H9 (cell line): ENCODE data around the gene CTNNB1. TPM values are rescaled to one million over a fixed set of nuclear protein-coding genes. Genes with fewer than 3 reads are reported as not detected.

Experiments used
- DNase-seq: peaks from one replicate; pipeline ENCODE4 v3.0.0-alpha.2; 2017
- H2AFZ ChIP-seq: one replicate; pipeline ENCODE4 v1.6.1; 2013; ENCODE audit warnings: mild to moderate bottlenecking, low read length, control low read depth, moderate library complexity
- H2AK5ac ChIP-seq: 2 replicates; pipeline ENCODE4 v1.6.1; 2013; ENCODE audit warnings: low read length, control low read depth, mixed read lengths; ENCODE audit not compliant: insufficient read length
- H2BK120ac ChIP-seq: one replicate; pipeline ENCODE4 v1.6.1; 2013; ENCODE audit warnings: low read depth, mild to moderate bottlenecking, low read length, control low read depth, inconsistent platforms; ENCODE audit not compliant: poor library complexity, severe bottlenecking
- H2BK12ac ChIP-seq: 2 replicates; pipeline ENCODE4 v1.6.1; 2013; ENCODE audit warnings: low read length, control low read depth, mixed read lengths, low read depth; ENCODE audit not compliant: insufficient read length
- H2BK15ac ChIP-seq: 2 replicates; pipeline ENCODE4 v1.6.1; 2013; ENCODE audit warnings: low read depth, low read length, control low read depth
- H2BK20ac ChIP-seq: one replicate; pipeline ENCODE4 v1.6.1; 2013; ENCODE audit warnings: low read depth, mild to moderate bottlenecking, low read length, control low read depth, inconsistent platforms; ENCODE audit not compliant: poor library complexity, severe bottlenecking
- H2BK5ac ChIP-seq: 2 replicates; pipeline ENCODE4 v1.6.1; 2013; ENCODE audit warnings: low read length, control low read depth, mixed read lengths; ENCODE audit not compliant: insufficient read length
- H3K14ac ChIP-seq: 2 replicates; pipeline ENCODE4 v1.6.1; 2013; ENCODE audit warnings: low read length, control low read depth; ENCODE audit not compliant: insufficient read depth
- H3K18ac ChIP-seq: 2 replicates; pipeline ENCODE4 v1.6.1; 2013; ENCODE audit warnings: low read depth, mild to moderate bottlenecking, mixed read lengths, low read length, control low read depth; ENCODE audit not compliant: insufficient read length
- H3K23ac ChIP-seq: 2 replicates; pipeline ENCODE4 v1.6.1; 2013; ENCODE audit warnings: low read length, control low read depth, mixed read lengths, low read depth; ENCODE audit not compliant: insufficient read length
- H3K23me2 ChIP-seq: 2 replicates; pipeline ENCODE4 v1.6.1; 2013; ENCODE audit warnings: low read depth, mild to moderate bottlenecking, mixed read lengths, low read length, control low read depth; ENCODE audit not compliant: insufficient read length, poor library complexity, severe bottlenecking
- H3K27ac ChIP-seq: 2 replicates; pipeline ENCODE4 v1.5.1; 2013; ENCODE audit warnings: low read length, control low read depth, mixed read lengths, low read depth; ENCODE audit not compliant: insufficient read length
- H3K27me3 ChIP-seq: 2 replicates; pipeline ENCODE4 v1.6.1; 2013; ENCODE audit warnings: low read length, control low read depth, inconsistent platforms; ENCODE audit not compliant: insufficient read depth
- H3K4ac ChIP-seq: 2 replicates; pipeline ENCODE4 v1.6.1; 2013; ENCODE audit warnings: low read depth, mild to moderate bottlenecking, control low read depth, inconsistent platforms, low read length, moderate library complexity
- H3K4me1 ChIP-seq: 2 replicates; pipeline ENCODE4 v1.6.1; 2013; ENCODE audit warnings: low read length, control low read depth, inconsistent platforms; ENCODE audit not compliant: insufficient read depth
- H3K4me2 ChIP-seq: 2 replicates; pipeline ENCODE4 v1.6.1; 2013; ENCODE audit warnings: low read length, control low read depth, mixed read lengths; ENCODE audit not compliant: insufficient read length, insufficient read depth
- H3K56ac ChIP-seq: 2 replicates; pipeline ENCODE4 v1.6.1; 2013; ENCODE audit warnings: low read depth, mild to moderate bottlenecking, mixed read lengths, low read length, control low read depth; ENCODE audit not compliant: insufficient read length
- H3K79me1 ChIP-seq: 2 replicates; pipeline ENCODE4 v1.6.1; 2013; ENCODE audit warnings: low read depth, mild to moderate bottlenecking, moderate library complexity, low read length, control low read depth, inconsistent platforms; ENCODE audit not compliant: insufficient read depth, poor library complexity, severe bottlenecking
- H3K79me2 ChIP-seq: 2 replicates; pipeline ENCODE4 v1.6.1; 2013; ENCODE audit warnings: low read length, control low read depth, inconsistent platforms; ENCODE audit not compliant: insufficient read depth
- H3K9ac ChIP-seq: 2 replicates; pipeline ENCODE4 v1.6.1; 2013; ENCODE audit warnings: low read length, control low read depth, mixed read lengths; ENCODE audit not compliant: insufficient read length; ENCODE audit errors: extremely low read depth
- H3K9me3 ChIP-seq: one replicate; pipeline ENCODE4 v1.6.1; 2013; ENCODE audit warnings: low read depth, low read length, inconsistent platforms; ENCODE audit not compliant: control insufficient read depth
- H3T11ph ChIP-seq: one replicate; pipeline ENCODE4 v1.6.1; 2013; ENCODE audit warnings: mild to moderate bottlenecking, low read length, control low read depth, inconsistent platforms
- H4K20me1 ChIP-seq: one replicate; pipeline ENCODE4 v1.6.1; 2013; ENCODE audit not compliant: control insufficient read depth, insufficient read length, insufficient read depth
- H4K5ac ChIP-seq: 2 replicates; pipeline ENCODE4 v1.6.1; 2013; ENCODE audit warnings: low read depth, mild to moderate bottlenecking, mixed read lengths, low read length, control low read depth; ENCODE audit not compliant: insufficient read length
- H4K8ac ChIP-seq: replicated peaks from 2 replicates; pipeline ENCODE4 v1.6.1; 2013; ENCODE audit warnings: low read length, control low read depth, mixed read lengths, low read depth; ENCODE audit not compliant: insufficient read length
- H4K91ac ChIP-seq: 2 replicates; pipeline ENCODE4 v1.6.1; 2013; ENCODE audit warnings: low read depth, mild to moderate bottlenecking, moderate library complexity, mixed read lengths, low read length, control low read depth; ENCODE audit not compliant: insufficient read length
- H3K27ac Mint-ChIP-seq, 3 experiments: 2 replicates in 2 of 3; 3 replicates in 1 of 3; pipeline ENCODE4 v1.8.0; 2020 to 2021; ENCODE audit warnings: mixed read lengths in 3 of 3, mild to moderate bottlenecking in 1 of 3, moderate library complexity in 1 of 3
- H3K27me3 Mint-ChIP-seq: 2 replicates; pipeline ENCODE4 v1.8.0; 2021; ENCODE audit warnings: low read depth, mild to moderate bottlenecking, moderate library complexity, mixed read lengths
- H3K36me3 Mint-ChIP-seq, 3 experiments: 2 replicates in 2 of 3; 3 replicates in 1 of 3; pipeline ENCODE4 v1.8.0; 2020 to 2021; ENCODE audit warnings: low read depth in 3 of 3, mixed read lengths in 3 of 3; ENCODE audit not compliant: insufficient read depth in 1 of 3
- H3K4me1 Mint-ChIP-seq, 2 experiments: 2 replicates each; pipeline ENCODE4 v1.8.0; 2020; ENCODE audit warnings: mixed read lengths in 2 of 2
- H3K4me3 Mint-ChIP-seq, 2 experiments: 2 replicates in 1 of 2; 3 replicates in 1 of 2; pipeline ENCODE4 v1.8.0; 2020 to 2021; ENCODE audit warnings: mild to moderate bottlenecking in 2 of 2, mixed read lengths in 2 of 2, moderate library complexity in 1 of 2
- H3K9me3 Mint-ChIP-seq, 2 experiments: 2 replicates in 1 of 2; 3 replicates in 1 of 2; pipeline ENCODE4 v1.8.0; 2020; ENCODE audit warnings: mild to moderate bottlenecking in 2 of 2, mixed read lengths in 2 of 2, moderate library complexity in 1 of 2
- WGBS: extraction: QIAGEN DNeasy Blood & Tissue Kit; methylation state at CpG from one replicate; pipeline ENCODE4 v1.1.7; 2013; ENCODE audit warnings: missing lambda C conversion rate, low lambda C conversion rate, mixed read lengths; ENCODE audit not compliant: insufficient read length; ENCODE audit errors: extremely low coverage; 5-methylcytosine and 5-hydroxymethylcytosine counted together
- total RNA-seq: library from RNA; stranded (reverse); gene quantifications from 2 replicates; pipeline ENCODE4 v1.2.1, GENCODE V29; 2021
- TF ChIP-seq, protein P1 (sequence below): fragments of 200-600 bp; sonication (generic); conservative IDR thresholded peaks from 3 replicates; pipeline ENCODE4 v1.8.0; 2021; ENCODE audit warnings: antibody characterized with exemption, mild to moderate bottlenecking

Gene CTNNB1
- total RNA-seq, 1 experiment from 2014 or later, result 500 TPM

DNA sequence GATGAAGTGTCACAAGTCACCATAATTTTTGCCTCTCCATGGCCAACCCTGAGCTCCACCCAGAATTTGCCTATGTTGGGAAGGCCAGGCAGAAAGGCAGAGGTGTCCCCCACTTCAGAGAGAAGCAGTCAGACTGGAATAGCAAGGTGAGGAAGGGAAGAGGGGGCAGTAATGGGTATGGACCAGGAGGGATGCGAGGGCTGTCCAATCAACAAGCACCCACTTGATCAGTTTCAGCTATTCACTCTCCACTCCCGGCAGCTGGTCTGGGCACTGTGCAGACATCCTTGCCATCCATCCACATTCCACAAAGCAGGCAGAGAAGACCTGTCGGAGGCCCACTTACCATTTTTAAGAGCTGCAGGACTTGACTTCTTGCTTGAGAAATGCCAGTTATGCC lies 43.5 kb upstream of the CTNNB1 start:
- H3K79me1 ChIP-seq, result no peaks in the 10 kb centered on the region
- H3K56ac ChIP-seq, result no peak overlapping the region
- H3K23me2 ChIP-seq, result no peaks in the 10 kb centered on the region
- H3K23ac ChIP-seq, result no peak overlapping the region
- peaks cover 8% of the 10 kb centered on the region; the same call in 1 of the 2 replicates for H3K4me1 ChIP-seq
- no peak overlapping the region for H3K4ac ChIP-seq
- Mint-ChIP-seq H3K36me3 (no peaks in the 10 kb centered on the region; a peak in 1 of 7 replicates), H3K27ac (no peak overlapping the region), H3K4me1 (peaks cover 13 to 19% of the 10 kb centered on the region in 2 experiments), H3K4me3 (no peak overlapping the region), H3K27me3 (no peaks in the 10 kb centered on the region), H3K9me3 (no peaks in the 10 kb centered on the region)
- DNase-seq, result no peak
- no peak overlapping the region for H2BK5ac ChIP-seq
- no peak overlapping the region for H3K27ac ChIP-seq
- WGBS, result no CpG with 5 or more reads among the region's 3 CpGs
- no peak overlapping the region for H4K8ac ChIP-seq
- H2AFZ ChIP-seq, result no peak overlapping the region
- H3K14ac ChIP-seq, result no peak overlapping the region
- no peaks in the 10 kb centered on the region for H3K9me3 ChIP-seq
- H3T11ph ChIP-seq, result no peak overlapping the region
- H3K27me3 ChIP-seq, result no peaks in the 10 kb centered on the region
- H3K79me2 ChIP-seq, result no peaks in the 10 kb centered on the region
- no peak overlapping the region for H3K4me2 ChIP-seq
- TF ChIP-seq, protein P1, sequence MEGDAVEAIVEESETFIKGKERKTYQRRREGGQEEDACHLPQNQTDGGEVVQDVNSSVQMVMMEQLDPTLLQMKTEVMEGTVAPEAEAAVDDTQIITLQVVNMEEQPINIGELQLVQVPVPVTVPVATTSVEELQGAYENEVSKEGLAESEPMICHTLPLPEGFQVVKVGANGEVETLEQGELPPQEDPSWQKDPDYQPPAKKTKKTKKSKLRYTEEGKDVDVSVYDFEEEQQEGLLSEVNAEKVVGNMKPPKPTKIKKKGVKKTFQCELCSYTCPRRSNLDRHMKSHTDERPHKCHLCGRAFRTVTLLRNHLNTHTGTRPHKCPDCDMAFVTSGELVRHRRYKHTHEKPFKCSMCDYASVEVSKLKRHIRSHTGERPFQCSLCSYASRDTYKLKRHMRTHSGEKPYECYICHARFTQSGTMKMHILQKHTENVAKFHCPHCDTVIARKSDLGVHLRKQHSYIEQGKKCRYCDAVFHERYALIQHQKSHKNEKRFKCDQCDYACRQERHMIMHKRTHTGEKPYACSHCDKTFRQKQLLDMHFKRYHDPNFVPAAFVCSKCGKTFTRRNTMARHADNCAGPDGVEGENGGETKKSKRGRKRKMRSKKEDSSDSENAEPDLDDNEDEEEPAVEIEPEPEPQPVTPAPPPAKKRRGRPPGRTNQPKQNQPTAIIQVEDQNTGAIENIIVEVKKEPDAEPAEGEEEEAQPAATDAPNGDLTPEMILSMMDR, result no peak
- no peak overlapping the region for H2BK15ac ChIP-seq
- H4K91ac ChIP-seq, result no peak overlapping the region
- no peak overlapping the region for H2BK20ac ChIP-seq
- no peak overlapping the region for H3K9ac ChIP-seq
- no peak overlapping the region for H2AK5ac ChIP-seq
- H2BK120ac ChIP-seq, result no peak overlapping the region
- no peak overlapping the region for H3K18ac ChIP-seq
- no peak overlapping the region for H4K5ac ChIP-seq
- no peaks in the 10 kb centered on the region for H4K20me1 ChIP-seq
- H2BK12ac ChIP-seq, result no peak overlapping the region
